HEK293 (cell line): ENCODE results near the gene SPRED2.

Source experiments
- KLF7 ChIP-seq: fragments of 450-650 bp; formaldehyde crosslinking; IDR thresholded peaks from 2 replicates; pipeline ENCODE4 v1.5.1; 2016; ENCODE audit warnings: missing biosample characterization, missing genetic modification characterization, borderline replicate concordance
- SP3 ChIP-seq: fragments of 450-650 bp; formaldehyde crosslinking; IDR thresholded peaks from 2 replicates; pipeline ENCODE4 v1.5.1; 2016; ENCODE audit warnings: missing biosample characterization, missing genetic modification characterization
- ZNF274 ChIP-seq, 2 experiments: fragments of 200-500 bp in 1 of 2; fragments of 450-650 bp in 1 of 2; sonication (Bioruptor generic) in 1 of 2; formaldehyde crosslinking in 1 of 2; IDR thresholded peaks; 2 replicates each; pipeline versions ENCODE4 v1.5.1 to v1.6.1; 2014 to 2016; ENCODE audit warnings: borderline replicate concordance in 1 of 2, inconsistent platforms in 1 of 2, low read length in 1 of 2, missing biosample characterization in 1 of 2, missing genetic modification characterization in 1 of 2
- ZNF555 ChIP-seq: fragments of 450-650 bp; formaldehyde crosslinking; conservative IDR thresholded peaks from 2 replicates; pipeline ENCODE4 v1.5.1; 2017; ENCODE audit warnings: missing biosample characterization, mild to moderate bottlenecking, missing genetic modification characterization, inconsistent platforms
- ZNF585B ChIP-seq: fragments of 450-650 bp; formaldehyde crosslinking; IDR thresholded peaks from 2 replicates; pipeline ENCODE4 v1.5.1; 2016; ENCODE audit warnings: missing biosample characterization, missing genetic modification characterization
- ZNF777 ChIP-seq: fragments of 450-650 bp; formaldehyde crosslinking; IDR thresholded peaks from 2 replicates; pipeline ENCODE4 v1.5.1; 2017; ENCODE audit warnings: missing biosample characterization, missing genetic modification characterization, borderline replicate concordance
- TF ChIP-seq, protein P1 (sequence below): fragments of 450-650 bp; formaldehyde crosslinking; IDR thresholded peaks from 2 replicates; pipeline ENCODE4 v1.5.1; 2016; ENCODE audit warnings: missing biosample characterization, missing genetic modification characterization

GRCh38 chr2:65344182-65344581 is 88.2 kb downstream of the SPRED2 start:
- TF ChIP-seq, protein P1, sequence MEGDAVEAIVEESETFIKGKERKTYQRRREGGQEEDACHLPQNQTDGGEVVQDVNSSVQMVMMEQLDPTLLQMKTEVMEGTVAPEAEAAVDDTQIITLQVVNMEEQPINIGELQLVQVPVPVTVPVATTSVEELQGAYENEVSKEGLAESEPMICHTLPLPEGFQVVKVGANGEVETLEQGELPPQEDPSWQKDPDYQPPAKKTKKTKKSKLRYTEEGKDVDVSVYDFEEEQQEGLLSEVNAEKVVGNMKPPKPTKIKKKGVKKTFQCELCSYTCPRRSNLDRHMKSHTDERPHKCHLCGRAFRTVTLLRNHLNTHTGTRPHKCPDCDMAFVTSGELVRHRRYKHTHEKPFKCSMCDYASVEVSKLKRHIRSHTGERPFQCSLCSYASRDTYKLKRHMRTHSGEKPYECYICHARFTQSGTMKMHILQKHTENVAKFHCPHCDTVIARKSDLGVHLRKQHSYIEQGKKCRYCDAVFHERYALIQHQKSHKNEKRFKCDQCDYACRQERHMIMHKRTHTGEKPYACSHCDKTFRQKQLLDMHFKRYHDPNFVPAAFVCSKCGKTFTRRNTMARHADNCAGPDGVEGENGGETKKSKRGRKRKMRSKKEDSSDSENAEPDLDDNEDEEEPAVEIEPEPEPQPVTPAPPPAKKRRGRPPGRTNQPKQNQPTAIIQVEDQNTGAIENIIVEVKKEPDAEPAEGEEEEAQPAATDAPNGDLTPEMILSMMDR (tag by site-specific recombination): no peak
- no peak for TF ChIP-seq ZNF274 (IDR thresholded peaks at IDR 0.05; ENCODE audit: low read length)
- no peak for TF ChIP-seq ZNF274 (tag by site-specific recombination; IDR thresholded peaks at IDR 0.05; ENCODE audit: borderline replicate concordance)
- no peak for TF ChIP-seq ZNF555 (tag by site-specific recombination)
- no peak for TF ChIP-seq ZNF777 (tag by site-specific recombination)
- no peak for TF ChIP-seq ZNF585B (tag by site-specific recombination)
- TF ChIP-seq SP3 (tag by site-specific recombination): no peak
- no peak for TF ChIP-seq KLF7
